ENCODE data around the gene PLD5. TPM values are rescaled to one million over a fixed set of nuclear protein-coding genes. Genes with fewer than 3 reads are reported as not detected.

The PLD5 gene
- total RNA-seq, 3 donors from 2014 or later (not counting 1 experiment from before 2014, with no cell fraction given): not detected

DNA sequence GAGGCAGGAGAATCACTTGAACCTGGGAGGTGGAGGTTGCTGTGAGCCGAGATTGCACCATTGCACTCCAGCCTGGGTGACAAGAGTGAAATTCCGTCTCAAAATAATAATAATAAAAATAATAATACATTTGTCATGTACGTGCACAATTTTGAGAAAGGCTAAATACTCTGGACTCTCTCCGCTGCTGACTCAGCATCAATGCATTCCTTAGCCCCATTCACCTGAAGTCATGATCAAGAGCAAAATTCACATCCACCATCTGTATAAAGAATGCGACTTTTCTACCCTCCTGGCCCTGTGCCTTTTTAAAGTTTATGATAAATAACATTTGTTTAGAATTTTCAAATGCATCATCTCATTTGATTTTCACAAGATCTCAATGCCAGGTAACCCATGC, 490.1 kb downstream of the PLD5 start:
- Histone ChIP-seq H3K27ac (ENCODE audit: low read length) (no peak overlapping the region), H3K4me1 (ENCODE audit: control insufficient read depth, insufficient read depth, low read length) (no peaks in the 10 kb centered on the region), H3K36me3 (ENCODE audit: control insufficient read depth, insufficient read depth, low read length) (no peaks in the 10 kb centered on the region), H3K9me3 (ENCODE audit: control insufficient read depth, insufficient read depth, low read length) (no peaks in the 10 kb centered on the region), H3K4me3 (ENCODE audit: low read length) (no peak overlapping the region), H3K27me3 (ENCODE audit: control insufficient read depth, insufficient read depth, low read length) (no peaks in the 10 kb centered on the region)
- 90% methylated on average over 2 of the region's 5 CpGs for WGBS (ENCODE audit: insufficient coverage)
- no peaks in the 10 kb centered on the region for H3K36me3 Mint-ChIP-seq
- intact Hi-C loops (cut with micrococcal nuclease): no loop called here
- H3K27me3 Mint-ChIP-seq (ENCODE audit: low read depth in 2 of 2): peaks cover 0 to 5% of the 10 kb centered on the region in 2 donors
- H3K27ac Mint-ChIP-seq: no peak overlapping the region
- no peaks in the 10 kb centered on the region for H3K4me1 Mint-ChIP-seq
- no peak for ATAC-seq
- TF ChIP-seq CTCF (IDR thresholded peaks at IDR 0.05): no peak
- no peak overlapping the region for H3K4me3 Mint-ChIP-seq
- no peak for DNase-seq
- no peaks in the 10 kb centered on the region for H3K9me3 Mint-ChIP-seq

DNA sequence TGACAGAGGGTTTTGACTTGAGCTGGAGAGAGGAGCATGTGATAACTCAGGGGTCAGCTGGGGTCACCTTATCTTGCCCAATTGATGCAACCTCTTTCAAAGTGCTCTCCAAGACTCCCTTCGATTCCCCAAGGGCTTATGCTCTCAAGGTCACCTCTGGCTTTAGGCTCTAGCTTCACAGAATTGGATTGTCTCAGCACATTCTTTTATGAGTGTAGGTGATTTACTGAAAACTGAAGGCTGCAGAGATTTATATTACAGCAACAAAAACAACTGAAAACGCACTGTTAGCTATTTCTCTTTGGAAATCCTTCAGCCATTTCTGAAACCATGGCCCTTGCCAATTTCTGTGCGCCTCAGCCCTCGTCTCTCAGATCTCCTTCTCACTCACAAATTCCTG, 491.1 kb downstream of the PLD5 start:
- Mint-ChIP-seq H3K36me3 (no peaks in the 10 kb centered on the region), H3K27ac (no peak overlapping the region), H3K4me1 (no peaks in the 10 kb centered on the region), H3K9me3 (no peaks in the 10 kb centered on the region), H3K4me3 (no peak overlapping the region), H3K27me3 (ENCODE audit: low read depth in 2 of 2) (peaks cover 0 to 5% of the 10 kb centered on the region in 2 donors)
- no peak for TF ChIP-seq CTCF (IDR thresholded peaks at IDR 0.05)
- no peaks in the 10 kb centered on the region for H3K9me3 ChIP-seq (ENCODE audit: control insufficient read depth, insufficient read depth, low read length)
- H3K27ac ChIP-seq (ENCODE audit: low read length): no peak overlapping the region
- no peaks in the 10 kb centered on the region for H3K4me1 ChIP-seq (ENCODE audit: control insufficient read depth, insufficient read depth, low read length)
- DNase-seq (no peak), ATAC-seq (no peak)
- no peak overlapping the region for H3K4me3 ChIP-seq (ENCODE audit: low read length)
- intact Hi-C loops (cut with micrococcal nuclease): no loop called here
- no peaks in the 10 kb centered on the region for H3K27me3 ChIP-seq (ENCODE audit: control insufficient read depth, insufficient read depth, low read length)
- H3K36me3 ChIP-seq (ENCODE audit: control insufficient read depth, insufficient read depth, low read length): no peaks in the 10 kb centered on the region
- WGBS (ENCODE audit: insufficient coverage): 79% methylated on average over 4 of the region's 4 CpGs
